Anterior cingulate cortex (tissue), 58 donors: Measurements from ENCODE around the gene RPA1.
"Not testable (repeated sequence)": the region's sequence is repeated elsewhere in the genome, so short reads cannot be mapped to it uniquely, and the experiment has no call there.

ENCODE experiments used
- DNase-seq, 58 donors: peaks; one replicate each; lab custom pipeline; 2025; lab: John Stamatoyannopoulos, UW

Gene RPA1

DNA sequence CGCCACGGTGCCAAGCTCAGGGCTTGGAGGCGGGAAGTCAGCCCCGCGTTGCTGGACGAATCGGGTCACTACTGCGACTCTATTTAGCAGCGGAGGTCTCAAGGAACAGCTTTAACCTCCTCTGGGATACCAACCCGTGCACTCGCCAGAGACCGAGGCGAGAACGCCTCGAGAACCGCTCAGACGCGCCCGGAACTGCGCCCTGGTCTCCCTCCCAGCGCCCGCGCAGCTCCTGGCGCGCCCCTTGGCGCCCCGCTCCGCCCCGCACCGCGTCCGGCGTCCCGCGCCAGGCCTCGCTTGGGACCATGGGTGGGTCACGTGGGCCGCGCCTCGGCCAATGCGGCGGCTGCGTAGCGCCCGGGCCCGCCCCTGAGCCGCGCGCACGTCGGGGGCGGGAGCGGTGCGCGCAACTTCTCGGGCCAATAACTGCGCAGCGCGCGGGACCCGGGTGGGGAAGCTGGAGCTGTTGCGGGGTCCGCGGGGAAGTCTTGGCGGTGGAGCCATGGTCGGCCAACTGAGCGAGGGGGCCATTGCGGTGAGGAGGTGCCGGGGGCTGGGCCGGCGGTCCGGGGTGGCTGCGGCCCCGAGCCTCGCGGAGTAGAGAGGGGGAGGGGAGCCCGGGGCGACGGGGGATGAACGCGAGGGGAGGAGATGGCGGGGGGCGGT is at the start of gene RPA1, which contains the start of gene SMYD4:
Gene RPA1 (plus strand): TSS at position 414 of the 666 bp plus-strand sequence. CDS start 89 bp downstream, at position 503.
Gene SMYD4 (minus strand): TSS at position 311 of the 666 bp plus-strand sequence. CDS start 1,908 bp downstream, outside the sequence.
- DNase-seq, result peak; percentile 30 to 91 (median 81)

DNA sequence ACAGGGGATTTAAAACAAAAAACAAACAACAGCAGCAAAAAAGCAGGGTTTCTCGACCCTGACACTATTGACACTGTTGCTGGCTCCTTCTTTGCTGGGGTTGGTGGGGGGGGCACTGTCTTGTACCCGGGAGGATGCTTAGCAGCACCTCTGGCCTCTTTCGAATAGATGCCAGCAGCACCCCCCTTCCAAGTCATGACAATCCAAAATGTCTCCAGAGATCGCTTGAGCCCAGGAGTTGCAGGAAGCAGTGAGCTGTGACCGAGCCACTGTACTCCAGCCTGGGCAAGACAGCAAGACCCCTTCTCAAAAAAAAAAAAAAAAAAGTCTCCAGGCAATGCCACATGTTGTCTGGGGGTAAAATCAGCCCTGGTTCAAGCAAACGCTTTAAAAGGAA is 47.6 kb upstream of the RPA1 start:
- DNase-seq, result no peak

- DNase-seq, result no peak
These were observed 46.5 kb upstream of the RPA1 start for GRCh38 chr17:1783271-1783670.

DNA sequence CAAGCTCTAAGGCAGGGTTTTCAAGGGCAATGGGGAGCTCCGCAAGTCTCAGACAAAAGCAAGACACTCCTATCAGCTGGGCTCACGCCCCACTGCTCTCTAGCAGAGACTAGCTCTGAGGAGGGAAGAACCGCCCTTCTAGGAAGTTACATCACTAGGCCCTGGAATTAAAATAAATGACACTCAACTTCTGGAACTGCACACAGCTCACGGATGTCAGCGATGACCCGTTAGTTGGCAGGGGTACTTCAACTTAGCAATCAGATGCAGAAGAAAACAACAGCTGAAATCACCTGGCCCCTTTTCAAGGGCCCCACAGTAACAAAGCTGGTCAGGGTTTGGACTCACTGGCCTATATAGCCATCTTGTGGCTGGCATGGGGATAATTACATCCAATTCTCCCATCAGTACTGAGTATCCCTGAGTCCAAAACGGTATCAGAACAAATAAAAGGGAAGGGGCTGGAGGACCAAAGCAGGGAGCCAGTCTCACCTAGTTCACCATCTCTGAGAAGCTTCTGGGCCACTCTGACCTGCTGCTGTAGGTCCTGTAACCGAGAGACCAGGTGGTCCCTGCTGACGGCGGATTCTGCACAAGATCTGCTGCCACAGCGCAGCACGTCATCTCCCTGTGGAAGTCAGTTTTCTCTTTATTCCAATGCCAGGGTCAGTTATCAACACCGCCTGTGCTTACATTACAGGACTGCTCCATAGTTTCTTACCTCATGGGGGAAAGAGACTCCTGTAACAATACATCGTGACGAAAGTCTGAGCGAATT is 45.8 kb upstream of the RPA1 start:
- peak in 16 of 58 donors; percentile 18 to 63 (median 32) for DNase-seq

- peak in 2 of 58 donors; percentile 6 to 17 for DNase-seq
These were observed 43.9 kb upstream of the RPA1 start for GRCh38 chr17:1785930-1786329.

- no peak for DNase-seq
These were observed 43.1 kb upstream of the RPA1 start for GRCh38 chr17:1786708-1787107.

GRCh38 chr17:1787301-1787902 is 42.4 kb upstream of the RPA1 start:
- no peak for DNase-seq

DNA sequence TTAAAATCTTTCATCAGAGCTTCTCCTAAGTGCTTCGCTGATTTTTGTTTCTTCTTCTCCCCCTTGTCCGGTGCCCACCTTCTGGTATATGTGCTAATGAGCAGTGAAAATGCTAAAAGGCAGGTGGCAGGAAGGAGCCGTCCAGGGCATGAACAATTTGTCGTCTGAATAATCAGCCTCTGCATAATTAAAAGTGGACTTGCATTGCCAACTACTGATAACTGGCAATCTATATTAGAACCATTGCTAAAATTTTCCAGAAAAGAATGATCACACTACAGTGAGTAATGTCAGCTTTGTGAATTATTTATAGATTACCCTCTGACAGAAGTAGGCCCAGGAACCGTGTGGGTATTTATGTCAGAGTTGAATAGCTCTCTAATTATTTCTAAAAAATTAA is 39.9 kb upstream of the RPA1 start:
- no peak for DNase-seq

GRCh38 chr17:1792495-1793446 is 37.0 kb upstream of the RPA1 start:
- no peak for DNase-seq

- no peak for DNase-seq
These were observed 36.4 kb upstream of the RPA1 start for GRCh38 chr17:1793447-1793806.

DNA sequence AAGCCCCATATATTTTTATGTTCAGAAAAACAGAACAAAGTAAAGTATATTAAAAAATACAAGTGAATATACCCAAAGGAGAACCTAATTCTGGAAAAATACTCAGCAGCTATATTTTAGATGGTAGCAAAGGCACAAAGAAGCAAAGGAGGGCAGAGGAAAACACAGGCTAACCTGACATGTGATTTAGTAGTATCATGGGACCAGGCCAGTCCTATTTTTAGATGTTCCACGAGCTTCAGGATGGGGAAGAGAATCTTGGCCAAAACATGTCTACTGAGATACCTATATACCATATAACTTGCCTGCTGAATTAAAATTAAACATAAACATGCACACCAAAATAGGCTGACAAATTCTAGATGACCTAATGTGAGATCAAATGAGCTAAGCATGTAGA is 33.0 kb upstream of the RPA1 start:
- DNase-seq, result peak in 6 of 58 donors; percentile 3 to 49 (median 20)

GRCh38 chr17:1797323-1797722 is 32.5 kb upstream of the RPA1 start:
- DNase-seq, result no peak

GRCh38 chr17:1797846-1798245 is 32.0 kb upstream of the RPA1 start:
- DNase-seq, result not testable (repeated sequence)

DNA sequence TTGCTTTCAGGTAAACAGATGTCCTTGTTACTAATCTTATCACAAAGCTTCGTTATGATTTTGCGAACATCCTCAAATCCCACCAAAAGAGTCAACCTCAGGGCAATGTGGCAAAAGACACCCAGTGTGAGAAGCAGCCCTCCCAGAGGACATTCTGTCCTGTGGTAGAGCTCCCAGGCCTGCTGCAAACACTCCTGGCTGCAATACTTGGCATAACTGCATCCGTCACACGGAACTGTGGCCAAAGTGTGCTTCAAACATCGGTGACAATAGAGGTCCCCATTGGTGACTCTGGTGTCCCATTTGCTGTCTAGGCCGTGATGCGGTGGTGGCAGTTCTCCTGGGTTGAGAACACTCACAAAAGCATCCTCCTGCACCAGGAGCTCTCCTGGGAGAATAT is 29.6 kb upstream of the RPA1 start:
- no peak for DNase-seq

DNA sequence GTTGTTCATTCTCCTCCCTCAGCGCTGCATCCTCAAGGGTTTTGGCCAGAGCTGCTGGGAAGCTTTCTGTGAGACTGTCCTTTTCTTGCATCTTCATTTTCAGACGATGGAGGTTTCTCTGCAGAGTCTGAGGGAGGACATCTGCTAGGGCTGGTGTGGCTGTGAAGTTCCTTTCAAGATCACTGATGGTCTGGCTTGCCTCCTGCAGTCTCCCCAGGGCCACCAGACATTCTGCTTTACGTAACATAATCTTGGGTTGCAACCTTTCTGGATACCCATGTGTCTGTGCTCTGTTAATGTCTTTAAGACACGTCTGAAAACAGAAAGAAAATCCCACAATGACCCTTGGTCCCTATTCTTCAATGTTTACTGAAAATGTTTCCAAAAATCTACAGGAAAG is 29.1 kb upstream of the RPA1 start:
- DNase-seq, result no peak

DNA sequence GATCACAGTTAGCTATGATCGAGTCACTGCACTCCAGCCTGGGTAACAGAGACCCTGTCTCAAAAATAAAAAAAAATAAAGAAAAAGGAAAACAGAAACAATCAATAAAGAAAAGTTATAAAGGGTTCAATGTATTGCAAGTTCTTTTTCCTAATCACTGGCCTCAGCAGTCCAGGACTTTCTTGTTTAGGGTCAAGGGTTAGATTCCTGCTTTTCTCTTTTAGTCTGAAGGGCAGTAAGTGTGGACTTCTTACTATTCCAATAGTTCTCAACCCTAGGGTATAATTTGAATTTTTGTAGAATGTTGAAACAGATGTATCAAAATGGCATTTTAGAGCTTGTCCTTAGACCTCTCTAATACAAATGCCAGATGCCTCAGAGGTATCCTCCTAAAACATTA is 27.4 kb upstream of the RPA1 start:
- DNase-seq, result no peak

DNA sequence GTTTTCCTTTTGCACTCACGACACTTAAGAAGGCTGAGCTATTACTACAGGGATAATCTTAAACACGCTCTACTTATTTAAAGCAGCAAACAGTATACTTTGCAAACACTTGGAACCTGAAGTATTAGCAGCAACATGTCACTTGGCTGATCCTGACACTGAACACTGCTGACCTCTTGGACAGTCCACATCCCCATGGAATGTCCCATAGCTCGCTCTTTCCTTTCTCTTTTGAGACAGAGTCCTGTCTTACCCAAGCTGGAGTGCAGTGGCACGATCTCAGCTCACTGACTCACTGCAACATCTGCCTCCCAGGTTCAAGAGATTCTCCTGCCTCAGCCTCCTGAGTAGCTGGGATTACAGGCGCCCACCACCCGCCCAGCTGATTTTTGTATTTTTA is 26.5 kb upstream of the RPA1 start:
- no peak for DNase-seq

DNA sequence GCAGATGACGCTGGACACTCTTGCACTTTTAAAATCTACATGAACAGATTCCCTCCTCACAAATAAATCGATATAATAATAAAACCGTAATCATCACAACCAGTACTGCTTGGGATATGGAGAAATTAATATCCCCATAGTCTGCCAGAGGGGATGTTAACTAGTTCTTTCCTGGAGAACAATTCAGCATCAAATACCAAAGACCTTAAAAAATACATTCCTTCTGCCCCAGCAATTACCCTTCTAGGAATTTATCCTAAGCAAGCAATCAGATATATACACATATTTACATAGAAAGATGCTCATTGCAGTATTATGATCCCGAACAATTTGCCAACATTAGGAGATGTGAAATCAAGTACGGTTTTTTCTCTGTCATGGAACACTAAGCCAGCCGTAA is 21.9 kb upstream of the RPA1 start:
- DNase-seq, result no peak

GRCh38 chr17:1808644-1809043 is 21.2 kb upstream of the RPA1 start:
- DNase-seq, result no peak

DNA sequence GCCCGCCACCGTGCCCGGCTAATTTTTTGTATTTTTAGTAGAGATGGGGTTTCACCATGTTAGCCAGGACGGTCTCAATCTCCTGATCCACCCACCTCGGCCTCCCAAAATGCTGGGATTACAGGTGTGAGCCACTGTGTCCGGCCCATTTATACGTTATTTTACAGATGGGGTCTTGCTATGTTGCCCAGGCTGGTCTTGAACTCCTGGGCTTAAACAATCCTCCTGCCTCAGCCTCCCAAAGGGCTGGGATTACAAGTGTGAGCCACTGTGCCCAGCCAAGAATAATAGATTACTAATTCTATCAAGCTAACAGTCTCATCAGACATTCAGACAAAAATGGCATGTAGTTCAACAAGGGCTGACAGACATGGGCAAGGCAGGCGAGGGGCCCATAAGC is 20.0 kb upstream of the RPA1 start:
- not testable (repeated sequence) for DNase-seq
